ENCODE measurements around the gene KXD1. TPM values are rescaled to one million over a fixed set of nuclear protein-coding genes. Genes with fewer than 3 reads are reported as not detected.

Gene KXD1
- total and polyA plus RNA-seq, 2 donors = 42.6 to 81.9 TPM

DNA sequence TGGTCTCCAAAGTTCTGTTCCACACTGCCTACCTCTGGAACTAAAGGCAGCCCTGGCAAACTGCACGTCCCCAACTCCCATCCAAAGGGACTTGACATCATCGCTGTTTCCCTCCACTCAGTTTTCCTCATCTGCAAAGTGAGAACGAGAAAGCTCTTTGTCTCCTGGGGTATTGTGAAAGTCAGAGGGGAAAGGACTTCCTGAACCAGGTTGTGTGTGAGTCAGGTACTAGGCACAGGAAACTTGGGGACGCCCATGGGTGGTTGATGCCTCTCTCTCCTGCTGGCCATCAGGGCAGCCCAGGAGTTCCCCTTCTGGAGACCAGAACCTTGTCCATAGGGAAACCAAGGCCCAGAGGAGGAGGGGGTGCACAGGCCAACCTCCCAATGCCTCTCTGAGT lies 44.2 kb downstream of the KXD1 start:
- H3K36me3 ChIP-seq (ENCODE audit: control insufficient read depth in 2 of 2, insufficient read depth in 2 of 2, low read length in 1 of 2) = no peaks in the 10 kb centered on the region
- WGBS = 78% methylated on average over 4 of the region's 4 CpGs
- no peak for DNase-seq (ENCODE audit: low read depth in 6 of 9, low spot score in 9 of 9)
- peaks cover 58 to 90% of the 10 kb centered on the region in 2 donors for H3K27me3 ChIP-seq (ENCODE audit: control insufficient read depth in 2 of 2, insufficient read depth in 1 of 2, low read length in 1 of 2)
- H3K4me3 ChIP-seq (ENCODE audit: low read length in 2 of 2) = no peak overlapping the region
- no peak overlapping the region for H3K27ac ChIP-seq (ENCODE audit: low read depth in 1 of 2, low read length in 1 of 2)
- H3K4me1 ChIP-seq (ENCODE audit: control insufficient read depth in 2 of 2, insufficient read depth in 2 of 2, low read length in 2 of 2) = no peaks in the 10 kb centered on the region
- peaks cover 0 to 2% of the 10 kb centered on the region in 2 donors for H3K9me3 ChIP-seq (ENCODE audit: control insufficient read depth in 2 of 2, insufficient read depth in 1 of 2, low read length in 1 of 2)

DNA sequence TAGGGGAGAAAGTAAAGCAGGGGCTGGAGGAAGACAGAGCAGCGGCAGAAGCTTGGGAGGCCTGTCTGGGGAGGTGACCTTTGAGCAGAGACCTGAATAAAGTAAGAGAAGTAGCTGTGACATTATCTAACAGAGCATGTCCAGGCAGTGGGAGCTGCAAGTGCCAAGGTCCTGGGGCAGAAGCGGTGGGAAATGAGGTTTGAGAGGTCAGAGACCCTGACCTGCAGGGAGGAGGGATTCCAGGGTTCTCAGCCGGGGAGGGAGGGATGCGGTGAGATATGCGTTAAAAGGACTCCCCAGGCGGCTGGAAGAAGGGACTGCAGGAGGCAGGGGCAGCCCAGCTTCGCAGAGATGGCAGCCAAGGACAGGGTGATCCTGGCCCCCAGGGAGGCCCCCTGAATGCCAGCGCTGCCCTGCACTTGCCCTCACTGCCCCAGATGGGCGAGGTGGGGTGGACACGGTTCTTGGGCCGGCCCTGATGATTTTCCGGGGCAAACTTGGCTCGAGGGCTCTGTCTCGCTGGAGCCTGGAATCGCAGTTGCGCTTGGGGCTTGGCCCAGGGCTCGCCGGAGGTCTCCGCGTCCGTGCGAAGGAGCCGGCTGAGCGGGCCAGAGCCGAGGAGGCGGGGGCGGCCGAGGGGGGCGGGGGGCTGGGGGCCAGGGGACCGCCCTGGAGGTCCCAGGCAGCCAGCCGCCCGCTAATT lies 45.7 kb downstream of the KXD1 start:
- Histone ChIP-seq H3K27me3 (ENCODE audit: control insufficient read depth in 2 of 2, insufficient read depth in 1 of 2, low read length in 1 of 2) (peaks cover 65 to 91% of the 10 kb centered on the region in 2 donors), H3K27ac (ENCODE audit: low read depth in 1 of 2, low read length in 1 of 2) (no peak overlapping the region), H3K9me3 (ENCODE audit: control insufficient read depth in 2 of 2, insufficient read depth in 1 of 2, low read length in 1 of 2) (peaks cover 0 to 2% of the 10 kb centered on the region in 2 donors), H3K36me3 (ENCODE audit: control insufficient read depth in 2 of 2, insufficient read depth in 2 of 2, low read length in 1 of 2) (no peaks in the 10 kb centered on the region), H3K4me1 (ENCODE audit: control insufficient read depth in 2 of 2, insufficient read depth in 2 of 2, low read length in 2 of 2) (peaks cover 0 to 3% of the 10 kb centered on the region in 2 donors), H3K4me3 (ENCODE audit: low read length in 2 of 2) (no peak overlapping the region)
- DNase-seq (ENCODE audit: low read depth in 6 of 9, low spot score in 9 of 9) = no peak
- 8% methylated on average over 32 of the region's 32 CpGs for whole genome bisulfite sequencing

DNA sequence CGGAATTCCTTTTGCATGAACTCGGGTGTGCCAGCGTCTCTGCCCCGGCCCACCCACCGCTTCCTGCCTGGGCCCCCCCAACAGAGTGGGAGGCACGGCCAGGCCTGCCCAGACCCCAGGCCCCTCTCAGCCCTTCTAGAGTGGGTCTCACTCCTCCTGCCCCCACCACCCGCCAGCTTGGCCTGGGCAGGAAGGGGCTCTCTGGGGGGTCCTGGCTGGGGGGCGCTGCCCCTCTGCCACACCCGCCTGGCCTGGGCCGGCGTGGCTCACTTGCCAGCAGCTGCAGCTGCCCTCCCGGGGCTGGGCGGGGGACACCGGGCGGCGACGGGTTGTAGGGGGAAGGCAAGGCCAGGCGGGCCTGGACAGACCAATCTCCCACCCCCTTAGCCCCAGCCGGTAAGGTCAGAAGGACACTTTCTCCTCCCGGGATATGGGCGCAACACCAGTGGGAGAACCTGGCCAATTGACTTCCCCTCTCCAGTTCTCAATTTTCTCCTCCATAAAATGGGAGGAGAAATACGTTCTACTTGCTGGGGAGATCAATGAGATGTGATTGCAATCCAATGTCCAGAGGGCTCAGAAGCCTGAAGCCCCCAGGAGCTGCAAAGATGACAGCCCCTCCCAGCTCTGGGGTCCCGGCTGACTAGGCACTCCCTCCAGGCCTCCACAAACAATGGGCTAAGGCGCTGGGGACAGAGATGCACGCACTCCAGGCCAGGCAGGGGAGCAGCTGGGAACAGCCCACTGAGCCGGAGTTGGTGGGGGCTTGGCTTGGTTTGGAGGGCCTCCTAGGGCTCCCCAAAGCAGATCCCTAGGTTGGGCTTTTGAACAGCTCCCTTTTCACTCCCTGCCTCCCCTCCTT lies 46.5 kb downstream of the KXD1 start:
- H3K27ac ChIP-seq (ENCODE audit: low read depth in 1 of 2, low read length in 1 of 2) = no peak overlapping the region
- H3K4me1 ChIP-seq (ENCODE audit: control insufficient read depth in 2 of 2, insufficient read depth in 2 of 2, low read length in 2 of 2) = peaks cover 0 to 3% of the 10 kb centered on the region in 2 donors
- no peak overlapping the region for H3K4me3 ChIP-seq (ENCODE audit: low read length in 2 of 2)
- H3K27me3 ChIP-seq (ENCODE audit: control insufficient read depth in 2 of 2, insufficient read depth in 1 of 2, low read length in 1 of 2) = peaks cover 68 to 92% of the 10 kb centered on the region in 2 donors
- H3K9me3 ChIP-seq (ENCODE audit: control insufficient read depth in 2 of 2, insufficient read depth in 1 of 2, low read length in 1 of 2) = peaks cover 0 to 2% of the 10 kb centered on the region in 2 donors
- WGBS = 15% methylated on average over 26 of the region's 26 CpGs
- no peaks in the 10 kb centered on the region for H3K36me3 ChIP-seq (ENCODE audit: control insufficient read depth in 2 of 2, insufficient read depth in 2 of 2, low read length in 1 of 2)
- DNase-seq (ENCODE audit: low read depth in 6 of 9, low spot score in 9 of 9) = no peak

DNA sequence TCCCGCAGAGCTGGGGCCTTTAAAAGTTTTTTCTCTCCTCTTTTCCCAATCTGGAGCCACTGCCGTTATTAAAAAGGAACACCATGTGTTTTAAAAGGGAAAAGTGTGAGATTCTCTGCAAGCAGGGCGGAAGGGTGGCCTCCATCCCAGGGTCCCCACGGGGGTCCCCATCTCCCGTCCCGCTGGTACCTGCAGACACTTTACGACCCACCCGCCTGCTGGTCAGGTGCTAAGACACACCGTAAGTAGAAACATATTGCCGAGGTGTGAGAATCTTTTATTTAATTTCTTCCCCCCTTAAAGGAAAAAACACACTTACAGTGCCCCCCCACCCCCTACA lies 47.1 kb downstream of the KXD1 start:
- peaks cover 0 to 3% of the 10 kb centered on the region in 2 donors for H3K4me1 ChIP-seq (ENCODE audit: control insufficient read depth in 2 of 2, insufficient read depth in 2 of 2, low read length in 2 of 2)
- WGBS = 15% methylated on average over 10 of the region's 10 CpGs
- no peak overlapping the region for H3K4me3 ChIP-seq (ENCODE audit: low read length in 2 of 2)
- peaks cover 74 to 92% of the 10 kb centered on the region in 2 donors for H3K27me3 ChIP-seq (ENCODE audit: control insufficient read depth in 2 of 2, insufficient read depth in 1 of 2, low read length in 1 of 2)
- no peak for DNase-seq (ENCODE audit: low read depth in 6 of 9, low spot score in 9 of 9)
- H3K9me3 ChIP-seq (ENCODE audit: control insufficient read depth in 2 of 2, insufficient read depth in 1 of 2, low read length in 1 of 2) = peaks cover under 1 to 2% of the 10 kb centered on the region in 2 donors
- H3K36me3 ChIP-seq (ENCODE audit: control insufficient read depth in 2 of 2, insufficient read depth in 2 of 2, low read length in 1 of 2) = no peaks in the 10 kb centered on the region
- no peak overlapping the region for H3K27ac ChIP-seq (ENCODE audit: low read depth in 1 of 2, low read length in 1 of 2)

DNA sequence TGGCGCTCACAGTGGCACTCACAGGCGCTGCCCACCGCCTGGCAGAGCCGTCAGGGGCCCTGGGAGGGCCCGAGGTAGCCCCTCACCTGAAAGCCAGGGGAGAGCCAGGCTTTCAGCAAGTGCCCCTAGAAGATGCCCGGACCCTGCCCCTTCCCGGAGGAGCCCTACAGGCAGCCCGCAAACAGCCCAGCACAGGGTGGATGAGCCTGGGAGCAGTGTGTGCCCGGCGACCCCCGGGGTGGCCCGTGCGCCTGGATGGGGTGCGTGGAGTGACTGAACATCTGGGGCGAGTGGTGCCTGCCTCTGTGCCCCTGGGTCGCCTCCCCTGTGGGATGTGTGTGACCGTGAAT lies 47.5 kb downstream of the KXD1 start:
- no peak overlapping the region for H3K4me3 ChIP-seq (ENCODE audit: low read length in 2 of 2)
- WGBS = 11% methylated on average over 17 of the region's 17 CpGs
- DNase-seq (ENCODE audit: low read depth in 6 of 9, low spot score in 9 of 9) = no peak

DNA sequence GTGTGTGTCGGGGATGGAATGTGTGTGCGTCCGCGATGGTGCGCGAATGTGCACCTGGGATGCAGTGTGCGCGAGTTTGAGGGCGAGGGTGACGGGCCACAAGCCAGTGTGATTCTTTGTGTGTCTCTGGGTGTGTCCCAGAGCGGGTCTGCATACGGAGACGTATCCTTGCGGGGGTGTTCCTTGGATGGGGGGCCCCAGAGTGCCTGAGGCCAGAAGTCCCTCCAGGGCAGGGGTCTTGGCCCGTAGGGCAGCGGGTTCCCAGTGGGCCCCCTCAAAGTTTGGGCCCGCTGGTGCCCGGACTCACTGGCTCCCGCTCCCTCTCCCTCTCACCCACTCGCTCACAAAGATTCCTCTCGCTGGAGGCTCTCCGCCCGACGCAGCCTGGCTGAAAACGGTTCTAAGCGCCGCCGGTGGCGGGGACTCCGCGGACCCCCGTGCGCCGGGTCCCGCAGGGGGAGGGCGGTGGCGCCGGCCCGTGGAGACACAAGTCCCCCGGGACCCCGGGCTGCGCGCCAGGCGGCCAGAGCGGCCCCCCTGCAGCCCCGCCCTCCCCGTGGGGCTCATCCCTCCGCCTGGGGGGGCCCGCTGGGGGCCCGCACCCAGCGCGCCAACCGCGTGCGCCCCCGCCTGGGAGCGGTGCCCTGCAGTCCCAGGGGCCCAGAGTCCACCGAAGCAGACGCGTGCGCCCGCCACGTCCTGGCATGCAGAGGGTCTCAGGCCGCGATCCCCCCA lies 48.0 kb downstream of the KXD1 start:
- DNase-seq (ENCODE audit: low read depth in 6 of 9, low spot score in 9 of 9) = no peak
- Histone ChIP-seq H3K4me1 (ENCODE audit: control insufficient read depth in 2 of 2, insufficient read depth in 2 of 2, low read length in 2 of 2) (peaks cover 0 to 3% of the 10 kb centered on the region in 2 donors), H3K4me3 (ENCODE audit: low read length in 2 of 2) (no peak overlapping the region), H3K27me3 (ENCODE audit: control insufficient read depth in 2 of 2, insufficient read depth in 1 of 2, low read length in 1 of 2) (peaks cover 83 to 97% of the 10 kb centered on the region in 2 donors), H3K9me3 (ENCODE audit: control insufficient read depth in 2 of 2, insufficient read depth in 1 of 2, low read length in 1 of 2) (peaks cover 2 to 4% of the 10 kb centered on the region in 2 donors), H3K27ac (ENCODE audit: low read depth in 1 of 2, low read length in 1 of 2) (no peak overlapping the region), H3K36me3 (ENCODE audit: control insufficient read depth in 2 of 2, insufficient read depth in 2 of 2, low read length in 1 of 2) (no peaks in the 10 kb centered on the region)
- 6% methylated on average over 65 of the region's 65 CpGs for WGBS

More for the DNA sequence above, 47.5 kb downstream of the KXD1 start:
- H3K9me3 ChIP-seq (ENCODE audit: control insufficient read depth in 2 of 2, insufficient read depth in 1 of 2, low read length in 1 of 2) = peaks cover 2 to 4% of the 10 kb centered on the region in 2 donors
- H3K27ac ChIP-seq (ENCODE audit: low read depth in 1 of 2, low read length in 1 of 2) = no peak overlapping the region
- no peaks in the 10 kb centered on the region for H3K36me3 ChIP-seq (ENCODE audit: control insufficient read depth in 2 of 2, insufficient read depth in 2 of 2, low read length in 1 of 2)
- peaks cover 78 to 93% of the 10 kb centered on the region in 2 donors for H3K27me3 ChIP-seq (ENCODE audit: control insufficient read depth in 2 of 2, insufficient read depth in 1 of 2, low read length in 1 of 2)
- H3K4me1 ChIP-seq (ENCODE audit: control insufficient read depth in 2 of 2, insufficient read depth in 2 of 2, low read length in 2 of 2) = peaks cover 0 to 3% of the 10 kb centered on the region in 2 donors

DNA sequence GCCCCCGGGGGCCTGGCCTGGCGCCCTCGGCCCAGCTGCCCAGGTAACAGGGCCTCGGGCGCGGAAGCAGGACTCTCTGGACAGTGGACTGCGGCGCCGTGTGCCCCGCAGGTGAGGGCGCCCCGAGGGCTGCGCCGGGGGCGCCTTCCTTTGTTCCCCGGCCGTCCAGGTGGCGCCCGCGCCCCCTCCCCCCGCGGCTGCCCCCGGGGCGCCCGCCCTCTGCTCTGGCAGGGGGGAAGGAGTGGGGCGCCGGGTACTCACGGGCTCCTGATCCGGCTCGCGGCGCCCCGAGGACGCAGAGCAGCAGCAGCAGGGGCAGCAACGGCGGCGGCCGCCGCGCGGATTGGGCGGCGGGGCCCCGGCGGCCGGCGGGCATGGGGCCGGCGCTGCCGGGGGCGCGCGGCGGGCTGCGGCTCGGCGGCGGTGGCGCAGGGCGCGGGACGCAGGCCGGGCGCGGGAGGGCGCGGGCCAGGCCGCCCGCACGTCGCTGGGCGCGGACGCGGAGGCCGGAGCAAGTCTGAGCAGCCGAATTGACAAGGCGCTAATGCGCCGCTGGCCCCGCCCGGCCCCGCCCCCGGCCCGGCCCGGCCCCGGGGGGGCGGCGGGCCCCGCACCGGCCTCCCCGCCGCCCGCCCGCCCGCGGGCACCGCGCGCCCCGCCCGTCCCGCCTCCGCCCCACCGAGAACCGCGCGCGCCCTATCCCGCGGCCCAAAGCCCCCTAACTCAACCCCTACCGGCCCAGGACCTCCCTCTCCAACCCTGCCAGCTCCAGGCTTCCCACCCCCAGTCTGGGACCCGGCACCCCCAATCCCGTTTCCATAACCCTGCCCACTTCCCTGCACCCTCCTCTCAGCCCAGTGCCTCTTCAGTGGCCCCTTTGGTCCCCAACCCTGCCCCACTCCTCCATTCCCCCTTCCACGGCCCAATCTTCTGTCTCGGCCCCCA lies 48.9 kb downstream of the KXD1 start, which contains the start of gene CRLF1:
Gene CRLF1 (minus strand): TSS at position 519 of the 945 bp plus-strand sequence. CDS start 143 bp downstream, at position 376.
- H3K4me3 ChIP-seq (ENCODE audit: low read length in 2 of 2) = no peak within 1 kb of the TSS
- 2% methylated on average over 112 of the region's 116 CpGs for WGBS
- peaks cover 90 to 97% of the 10 kb centered on the region in 2 donors for H3K27me3 ChIP-seq (ENCODE audit: control insufficient read depth in 2 of 2, insufficient read depth in 1 of 2, low read length in 1 of 2)

More for the DNA sequence above, 48.9 kb downstream of the KXD1 start, which contains the start of gene CRLF1:
- DNase-seq (ENCODE audit: low read depth in 6 of 9, low spot score in 9 of 9) = no peak
- Histone ChIP-seq H3K9me3 (ENCODE audit: control insufficient read depth in 2 of 2, insufficient read depth in 1 of 2, low read length in 1 of 2) (peaks cover 2 to 4% of the 10 kb centered on the region in 2 donors), H3K27ac (ENCODE audit: low read depth in 1 of 2, low read length in 1 of 2) (no peak within 1 kb of the TSS), H3K36me3 (ENCODE audit: control insufficient read depth in 2 of 2, insufficient read depth in 2 of 2, low read length in 1 of 2) (no peaks in the 10 kb centered on the region), H3K4me1 (ENCODE audit: control insufficient read depth in 2 of 2, insufficient read depth in 2 of 2, low read length in 2 of 2) (peaks cover 0 to 11% of the 10 kb centered on the region in 2 donors)
